Activated naive CD8-positive, alpha-beta T cell treated with anti-CD3 and anti-CD28 coated beads for 36 hours (primary cell): Measurements from ENCODE around the gene PDCD7. TPM values are rescaled to one million over a fixed set of nuclear protein-coding genes. Genes with fewer than 3 reads are reported as not detected.
"Not testable (repeated sequence)": the region's sequence is repeated elsewhere in the genome, so short reads cannot be mapped to it uniquely, and the experiment has no call there.

ENCODE experiments used
- DNase-seq: peaks from one replicate; pipeline ENCODE4 v3.0.0; 2021
- H3K27ac Mint-ChIP-seq: one replicate; pipeline ENCODE4 v1.8.0; 2022; ENCODE audit warnings: mild to moderate bottlenecking, moderate library complexity, mixed read lengths
- H3K27me3 Mint-ChIP-seq: one replicate; pipeline ENCODE4 v1.8.0; 2022; ENCODE audit warnings: mild to moderate bottlenecking, mixed read lengths
- H3K36me3 Mint-ChIP-seq: one replicate; pipeline ENCODE4 v1.8.0; 2021; ENCODE audit warnings: mild to moderate bottlenecking, mixed read lengths
- H3K4me1 Mint-ChIP-seq: one replicate; pipeline ENCODE4 v1.8.0; 2021; ENCODE audit warnings: mixed read lengths
- H3K4me3 Mint-ChIP-seq: one replicate; pipeline ENCODE4 v1.8.0; 2022; ENCODE audit warnings: mild to moderate bottlenecking, moderate library complexity, mixed read lengths
- H3K9me3 Mint-ChIP-seq: one replicate; pipeline ENCODE4 v1.8.0; 2022; ENCODE audit warnings: mixed read lengths
- total RNA-seq, 2 experiments: library from RNA; stranded (reverse); gene quantifications; one replicate each; pipeline ENCODE4 v1.2.3, GENCODE V29; 2021

The PDCD7 gene
- total RNA-seq, 2 experiments from 2014 or later = 33.1 to 34.3 TPM

- not testable (repeated sequence) for H3K27ac Mint-ChIP-seq, H3K4me3 Mint-ChIP-seq, DNase-seq, H3K4me1 Mint-ChIP-seq, H3K9me3 Mint-ChIP-seq, H3K36me3 Mint-ChIP-seq
- H3K27me3 Mint-ChIP-seq = peaks cover 31% of the 10 kb centered on the region
These were observed 57.8 kb downstream of the PDCD7 start for GRCh38 chr15:65075607-65076395.

DNA sequence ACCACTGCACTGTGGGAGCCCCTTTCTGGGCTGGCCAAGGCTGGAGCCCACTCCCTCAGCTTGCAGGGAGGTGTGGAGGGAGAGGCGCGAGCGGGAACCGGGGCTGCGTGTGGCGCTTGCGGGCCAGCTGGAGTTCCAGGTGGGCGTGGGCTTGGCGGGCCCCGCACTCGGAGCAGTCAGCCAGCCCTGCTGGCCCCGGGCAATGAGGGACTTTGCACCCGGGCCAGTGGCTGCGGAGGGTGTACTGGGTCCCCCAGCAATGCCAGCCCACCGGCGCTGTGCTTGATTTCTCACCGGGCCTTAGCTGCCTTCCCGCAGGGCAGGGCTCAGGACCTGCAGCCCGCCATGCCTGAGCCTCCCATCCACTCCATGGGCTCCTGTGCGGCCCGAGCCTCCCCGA lies 58.7 kb downstream of the PDCD7 start:
- H3K36me3 Mint-ChIP-seq, H3K27ac Mint-ChIP-seq, H3K9me3 Mint-ChIP-seq, H3K4me3 Mint-ChIP-seq, DNase-seq, H3K4me1 Mint-ChIP-seq: not testable (repeated sequence)
- H3K27me3 Mint-ChIP-seq = peaks cover 27% of the 10 kb centered on the region

DNA sequence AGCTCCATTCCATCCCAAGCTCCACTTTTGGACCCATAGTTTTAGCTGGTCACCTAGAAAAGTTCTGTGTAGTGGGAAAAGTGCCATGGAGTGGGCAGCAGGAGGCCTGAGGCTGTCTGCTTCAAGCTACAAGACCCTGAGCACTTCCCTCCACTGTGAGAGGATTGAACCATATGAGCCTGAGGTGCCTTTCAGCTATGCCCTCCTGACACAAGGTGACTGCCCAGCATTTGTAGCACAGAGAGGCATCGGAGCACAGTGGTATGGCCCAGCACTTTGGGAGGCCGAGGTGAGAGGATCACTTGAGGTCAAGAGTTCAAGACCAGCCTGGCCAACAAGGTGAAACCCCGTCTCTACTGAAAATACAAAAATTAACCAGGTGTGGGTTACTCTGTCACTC lies 61.0 kb downstream of the PDCD7 start:
- no peak for DNase-seq
- Mint-ChIP-seq H3K4me3 (no peak overlapping the region), H3K4me1 (peaks cover 3% of the 10 kb centered on the region), H3K27me3 (peaks cover 16% of the 10 kb centered on the region), H3K36me3 (no peaks in the 10 kb centered on the region), H3K27ac (no peak overlapping the region), H3K9me3 (no peaks in the 10 kb centered on the region)

- peaks cover 6% of the 10 kb centered on the region for H3K4me1 Mint-ChIP-seq
- no peak overlapping the region for H3K27ac Mint-ChIP-seq
- no peak overlapping the region for H3K4me3 Mint-ChIP-seq
- no peak for DNase-seq
- H3K9me3 Mint-ChIP-seq = no peaks in the 10 kb centered on the region
- no peaks in the 10 kb centered on the region for H3K36me3 Mint-ChIP-seq
- peaks cover 20% of the 10 kb centered on the region for H3K27me3 Mint-ChIP-seq
These were observed 61.6 kb downstream of the PDCD7 start for GRCh38 chr15:65072027-65072426.

- Mint-ChIP-seq H3K27me3 (peaks cover 23% of the 10 kb centered on the region), H3K27ac (no peak overlapping the region), H3K36me3 (no peaks in the 10 kb centered on the region), H3K9me3 (no peaks in the 10 kb centered on the region), H3K4me1 (peaks cover 6% of the 10 kb centered on the region), H3K4me3 (no peak overlapping the region)
- DNase-seq = no peak
These were observed 62.2 kb downstream of the PDCD7 start for GRCh38 chr15:65071381-65071811.

GRCh38 chr15:65069779-65070546 lies 63.6 kb downstream of the PDCD7 start:
- Mint-ChIP-seq H3K4me1 (peaks cover 6% of the 10 kb centered on the region), H3K4me3 (no peak overlapping the region), H3K9me3 (no peaks in the 10 kb centered on the region), H3K36me3 (no peaks in the 10 kb centered on the region), H3K27ac (no peak overlapping the region), H3K27me3 (peaks cover 31% of the 10 kb centered on the region)
- DNase-seq = no peak

GRCh38 chr15:65069179-65069578 lies 64.4 kb downstream of the PDCD7 start:
- DNase-seq = no peak
- no peaks in the 10 kb centered on the region for H3K36me3 Mint-ChIP-seq
- peaks cover 6% of the 10 kb centered on the region for H3K4me1 Mint-ChIP-seq
- peaks cover 36% of the 10 kb centered on the region for H3K27me3 Mint-ChIP-seq
- H3K27ac Mint-ChIP-seq = no peak overlapping the region
- H3K4me3 Mint-ChIP-seq = no peak overlapping the region
- no peaks in the 10 kb centered on the region for H3K9me3 Mint-ChIP-seq

DNA sequence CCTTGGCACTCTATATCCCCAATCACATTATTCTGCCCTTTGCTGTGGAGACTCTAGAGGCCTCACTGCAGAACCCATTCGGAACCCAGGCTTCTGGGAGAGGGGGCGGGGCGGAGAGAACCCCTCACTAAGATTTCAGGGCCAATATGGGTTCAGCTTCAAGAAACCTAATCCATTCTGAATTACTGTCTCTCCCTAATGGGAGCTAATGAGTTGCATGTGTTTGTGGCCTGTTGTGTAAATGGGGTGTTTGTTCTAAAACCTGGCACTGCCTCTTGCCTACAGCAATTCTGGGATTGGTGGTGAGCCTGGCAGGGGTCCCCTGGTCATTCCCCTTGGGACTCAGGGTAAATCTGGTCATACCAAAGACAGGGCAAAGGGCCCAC lies 65.2 kb downstream of the PDCD7 start:
- Mint-ChIP-seq H3K36me3 (no peaks in the 10 kb centered on the region), H3K9me3 (no peaks in the 10 kb centered on the region), H3K4me1 (peaks cover 6% of the 10 kb centered on the region), H3K4me3 (no peak overlapping the region), H3K27ac (no peak overlapping the region), H3K27me3 (peaks cover 36% of the 10 kb centered on the region)
- DNase-seq = no peak

- H3K9me3 Mint-ChIP-seq = no peaks in the 10 kb centered on the region
- no peak for DNase-seq
- peak within 1 kb of the TSS; percentile 59 for H3K4me3 Mint-ChIP-seq
- H3K36me3 Mint-ChIP-seq = no peaks in the 10 kb centered on the region
- H3K4me1 Mint-ChIP-seq = peaks cover 6% of the 10 kb centered on the region
- H3K27me3 Mint-ChIP-seq = peaks cover 36% of the 10 kb centered on the region
- H3K27ac Mint-ChIP-seq = no peak within 1 kb of the TSS
These were observed 65.8 kb downstream of the PDCD7 start, which contains the start of gene RASL12 for GRCh38 chr15:65067645-65068402. Gene RASL12, minus strand, starts transcription at chr15:65067991. Its CDS starts 156 bp downstream, at chr15:65067835.

Other genes with a start within 250 kb of the PDCD7 start
- gene ANKDD1A, start 221.9 kb downstream of the PDCD7 start, total RNA-seq = 1 to 10 TPM; 2.8 to 2.9 TPM
- 10 to 100 TPM; 69.2 to 73.3 TPM for gene SPG21, start 143.9 kb downstream of the PDCD7 start, total RNA-seq
- 10 to 100 TPM; 26.8 to 28.3 TPM for gene MTFMT, start 104.2 kb downstream of the PDCD7 start, total RNA-seq
- not detected for gene SLC51B, start 88.4 kb downstream of the PDCD7 start, total RNA-seq
- gene RASL12, start 65.8 kb downstream of the PDCD7 start, total RNA-seq = not detected
- gene KBTBD13, start 57.1 kb downstream of the PDCD7 start, total RNA-seq = not detected
- gene UBAP1L, start 18.6 kb downstream of the PDCD7 start, total RNA-seq = 1 to 10 TPM; 2.2 to 2.7 TPM
- gene CLPX, start 51.5 kb upstream of the PDCD7 start, total RNA-seq = 10 to 100 TPM; 70.6 to 74.9 TPM
- gene CILP, start 77.7 kb upstream of the PDCD7 start, total RNA-seq = not detected
- 10 to 100 TPM; 15.5 to 16.4 TPM for gene PARP16, start 153.1 kb upstream of the PDCD7 start, total RNA-seq
- not detected for gene RNU5A-1, start 162.2 kb upstream of the PDCD7 start, total RNA-seq
- gene RNU5B-1, start 170.9 kb upstream of the PDCD7 start, total RNA-seq = 10 to 100 TPM in 1 of 2 experiments, not detected in 1; 11.6 TPM
- gene IGDCC3, start 244.2 kb upstream of the PDCD7 start, total RNA-seq = not detected